ENCODE data around the gene IGF2BP1.

DNA sequence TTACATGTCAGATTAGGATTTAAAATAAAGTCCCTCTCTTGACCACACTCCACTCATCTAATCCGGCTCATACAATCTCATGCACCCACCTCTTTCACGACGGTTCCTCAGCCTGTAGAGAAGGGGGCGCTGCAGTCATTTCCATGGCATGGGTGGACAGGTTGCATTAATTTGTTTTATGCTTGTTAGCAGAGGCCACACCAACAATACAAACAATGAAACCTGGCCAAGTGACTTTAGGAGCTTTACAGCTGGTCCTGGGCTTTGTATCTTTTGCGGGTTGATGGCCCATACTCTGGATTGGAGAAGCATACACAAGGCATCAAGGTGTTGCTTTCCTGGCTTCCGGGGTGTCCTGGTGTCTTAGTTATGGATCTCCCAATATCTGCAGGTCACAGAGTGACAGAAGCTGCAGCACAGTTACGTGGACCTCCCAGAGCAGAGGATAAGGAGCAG is 42.9 kb upstream of the IGF2BP1 start:
- TF ChIP-seq, protein P1, sequence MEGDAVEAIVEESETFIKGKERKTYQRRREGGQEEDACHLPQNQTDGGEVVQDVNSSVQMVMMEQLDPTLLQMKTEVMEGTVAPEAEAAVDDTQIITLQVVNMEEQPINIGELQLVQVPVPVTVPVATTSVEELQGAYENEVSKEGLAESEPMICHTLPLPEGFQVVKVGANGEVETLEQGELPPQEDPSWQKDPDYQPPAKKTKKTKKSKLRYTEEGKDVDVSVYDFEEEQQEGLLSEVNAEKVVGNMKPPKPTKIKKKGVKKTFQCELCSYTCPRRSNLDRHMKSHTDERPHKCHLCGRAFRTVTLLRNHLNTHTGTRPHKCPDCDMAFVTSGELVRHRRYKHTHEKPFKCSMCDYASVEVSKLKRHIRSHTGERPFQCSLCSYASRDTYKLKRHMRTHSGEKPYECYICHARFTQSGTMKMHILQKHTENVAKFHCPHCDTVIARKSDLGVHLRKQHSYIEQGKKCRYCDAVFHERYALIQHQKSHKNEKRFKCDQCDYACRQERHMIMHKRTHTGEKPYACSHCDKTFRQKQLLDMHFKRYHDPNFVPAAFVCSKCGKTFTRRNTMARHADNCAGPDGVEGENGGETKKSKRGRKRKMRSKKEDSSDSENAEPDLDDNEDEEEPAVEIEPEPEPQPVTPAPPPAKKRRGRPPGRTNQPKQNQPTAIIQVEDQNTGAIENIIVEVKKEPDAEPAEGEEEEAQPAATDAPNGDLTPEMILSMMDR (IDR thresholded peaks at IDR 0.05): no peak
- TF ChIP-seq POLR2AphosphoS5 (IDR thresholded peaks at IDR 0.05): no peak
- no peak for TF ChIP-seq EP300 (IDR thresholded peaks at IDR 0.05)

All from suprapubic skin (tissue), 4 donors.